ENCODE measurements around the gene VPREB1. TPM values are rescaled to one million over a fixed set of nuclear protein-coding genes. Genes with fewer than 3 reads are reported as not detected.

Gene VPREB1
- total RNA-seq, 1 experiment from 2014 or later, result not detected

- TF ChIP-seq, protein P1, sequence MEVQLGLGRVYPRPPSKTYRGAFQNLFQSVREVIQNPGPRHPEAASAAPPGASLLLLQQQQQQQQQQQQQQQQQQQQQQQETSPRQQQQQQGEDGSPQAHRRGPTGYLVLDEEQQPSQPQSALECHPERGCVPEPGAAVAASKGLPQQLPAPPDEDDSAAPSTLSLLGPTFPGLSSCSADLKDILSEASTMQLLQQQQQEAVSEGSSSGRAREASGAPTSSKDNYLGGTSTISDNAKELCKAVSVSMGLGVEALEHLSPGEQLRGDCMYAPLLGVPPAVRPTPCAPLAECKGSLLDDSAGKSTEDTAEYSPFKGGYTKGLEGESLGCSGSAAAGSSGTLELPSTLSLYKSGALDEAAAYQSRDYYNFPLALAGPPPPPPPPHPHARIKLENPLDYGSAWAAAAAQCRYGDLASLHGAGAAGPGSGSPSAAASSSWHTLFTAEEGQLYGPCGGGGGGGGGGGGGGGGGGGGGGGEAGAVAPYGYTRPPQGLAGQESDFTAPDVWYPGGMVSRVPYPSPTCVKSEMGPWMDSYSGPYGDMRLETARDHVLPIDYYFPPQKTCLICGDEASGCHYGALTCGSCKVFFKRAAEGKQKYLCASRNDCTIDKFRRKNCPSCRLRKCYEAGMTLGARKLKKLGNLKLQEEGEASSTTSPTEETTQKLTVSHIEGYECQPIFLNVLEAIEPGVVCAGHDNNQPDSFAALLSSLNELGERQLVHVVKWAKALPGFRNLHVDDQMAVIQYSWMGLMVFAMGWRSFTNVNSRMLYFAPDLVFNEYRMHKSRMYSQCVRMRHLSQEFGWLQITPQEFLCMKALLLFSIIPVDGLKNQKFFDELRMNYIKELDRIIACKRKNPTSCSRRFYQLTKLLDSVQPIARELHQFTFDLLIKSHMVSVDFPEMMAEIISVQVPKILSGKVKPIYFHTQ (CRISPR knock-in tag; IDR thresholded peaks at IDR 0.05), result no peak
- TF ChIP-seq NFYB (CRISPR knock-in tag; conservative IDR thresholded peaks at IDR 0.05; ENCODE audit: low read depth), result no peak
Observed at GRCh38 chr22:22210375-22210774, 34.2 kb upstream of the VPREB1 start (continued).

- DNase-seq (ENCODE audit: low spot score), result no peak
- POLR2A ChIA-PET, result interaction anchor here (0.5 kb wide), 1 partner anchor 12 kb away, joined by 7 read pairs; no protein-coding TSS in a partner anchor
- TF ChIP-seq E2F1 (CRISPR knock-in tag; IDR thresholded peaks at IDR 0.05) (no peak), GTF2I (CRISPR knock-in tag; conservative IDR thresholded peaks at IDR 0.05) (no peak), MLX (CRISPR knock-in tag; IDR thresholded peaks at IDR 0.05) (no peak), ETV6 (CRISPR knock-in tag; IDR thresholded peaks at IDR 0.05) (no peak), CBFB (CRISPR knock-in tag; IDR thresholded peaks at IDR 0.05; ENCODE audit: low read depth) (no peak), SMAD3 (CRISPR knock-in tag; IDR thresholded peaks at IDR 0.05; ENCODE audit: borderline replicate concordance) (no peak), IRF1 (CRISPR knock-in tag; IDR thresholded peaks at IDR 0.05) (no peak), HMGA2 (CRISPR knock-in tag; IDR thresholded peaks at IDR 0.05) (no peak), TEAD4 (CRISPR knock-in tag; IDR thresholded peaks at IDR 0.05) (no peak), SP1 (CRISPR knock-in tag; conservative IDR thresholded peaks at IDR 0.05) (no peak), NR1H2 (CRISPR knock-in tag; IDR thresholded peaks at IDR 0.05) (no peak), EMX1 (CRISPR knock-in tag; IDR thresholded peaks at IDR 0.05) (no peak), ZBTB21 (CRISPR knock-in tag; IDR thresholded peaks at IDR 0.05; ENCODE audit: borderline replicate concordance) (no peak), RELA (CRISPR knock-in tag; IDR thresholded peaks at IDR 0.05; ENCODE audit: borderline replicate concordance) (no peak), FOXK1 (CRISPR knock-in tag; IDR thresholded peaks at IDR 0.05) (no peak)
- TF ChIP-seq, protein P2, sequence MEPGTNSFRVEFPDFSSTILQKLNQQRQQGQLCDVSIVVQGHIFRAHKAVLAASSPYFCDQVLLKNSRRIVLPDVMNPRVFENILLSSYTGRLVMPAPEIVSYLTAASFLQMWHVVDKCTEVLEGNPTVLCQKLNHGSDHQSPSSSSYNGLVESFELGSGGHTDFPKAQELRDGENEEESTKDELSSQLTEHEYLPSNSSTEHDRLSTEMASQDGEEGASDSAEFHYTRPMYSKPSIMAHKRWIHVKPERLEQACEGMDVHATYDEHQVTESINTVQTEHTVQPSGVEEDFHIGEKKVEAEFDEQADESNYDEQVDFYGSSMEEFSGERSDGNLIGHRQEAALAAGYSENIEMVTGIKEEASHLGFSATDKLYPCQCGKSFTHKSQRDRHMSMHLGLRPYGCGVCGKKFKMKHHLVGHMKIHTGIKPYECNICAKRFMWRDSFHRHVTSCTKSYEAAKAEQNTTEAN (CRISPR knock-in tag; IDR thresholded peaks at IDR 0.05), result no peak
- TF ChIP-seq, protein P3, sequence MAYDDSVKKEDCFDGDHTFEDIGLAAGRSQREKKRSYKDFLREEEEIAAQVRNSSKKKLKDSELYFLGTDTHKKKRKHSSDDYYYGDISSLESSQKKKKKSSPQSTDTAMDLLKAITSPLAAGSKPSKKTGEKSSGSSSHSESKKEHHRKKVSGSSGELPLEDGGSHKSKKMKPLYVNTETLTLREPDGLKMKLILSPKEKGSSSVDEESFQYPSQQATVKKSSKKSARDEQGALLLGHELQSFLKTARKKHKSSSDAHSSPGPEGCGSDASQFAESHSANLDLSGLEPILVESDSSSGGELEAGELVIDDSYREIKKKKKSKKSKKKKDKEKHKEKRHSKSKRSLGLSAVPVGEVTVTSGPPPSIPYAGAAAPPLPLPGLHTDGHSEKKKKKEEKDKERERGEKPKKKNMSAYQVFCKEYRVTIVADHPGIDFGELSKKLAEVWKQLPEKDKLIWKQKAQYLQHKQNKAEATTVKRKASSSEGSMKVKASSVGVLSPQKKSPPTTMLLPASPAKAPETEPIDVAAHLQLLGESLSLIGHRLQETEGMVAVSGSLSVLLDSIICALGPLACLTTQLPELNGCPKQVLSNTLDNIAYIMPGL (CRISPR knock-in tag; IDR thresholded peaks at IDR 0.05), result no peak
- Mint-ChIP-seq H3K27me3 (ENCODE audit: low read depth) (peaks cover 96% of the 10 kb centered on the region), H3K27ac (no peak overlapping the region), H3K36me3 (no peaks in the 10 kb centered on the region), H3K4me3 (no peak overlapping the region), H3K9me3 (no peaks in the 10 kb centered on the region), H3K4me1 (no peaks in the 10 kb centered on the region)
- CTCF ChIA-PET, result interaction anchor here (0.8 to 2.3 kb wide), 5 partner anchors 10 to 212 kb away, joined by 3 to 7 read pairs (median 4); no protein-coding TSS in a partner anchor
- no peak for ATAC-seq
Observed at GRCh38 chr22:22210889-22211833, 33.4 kb upstream of the VPREB1 start.

All from WTC11 (cell line).